ENCODE data around the gene WDR81.
A peak's percentile ranks its signal among the peaks of the same experiment; 100 is the strongest.
"Not testable (repeated sequence)": the region's sequence is repeated elsewhere in the genome, so short reads cannot be mapped to it uniquely, and the experiment has no call there.

WDR81 gene

GRCh38 chr17:1724351-1724868 is at the start of gene WDR81:
Gene WDR81 (plus strand): TSS chr17:1724704. CDS start chr17:1724960, 256 bp downstream.
- peak; percentile 87 to 91 for DNase-seq

- DNase-seq = no peak
These were observed 48.1 kb upstream of the WDR81 start for GRCh38 chr17:1676401-1676800.

- no peak for DNase-seq
These were observed 41.0 kb upstream of the WDR81 start for GRCh38 chr17:1683459-1683858.

GRCh38 chr17:1684378-1685189 is 39.9 kb upstream of the WDR81 start, which contains the start of gene PRPF8:
Gene PRPF8 (minus strand): TSS chr17:1684867. CDS start chr17:1684571, 296 bp downstream.
- peak; percentile 98 to 99 for DNase-seq

GRCh38 chr17:1686086-1686485 is 38.4 kb upstream of the WDR81 start:
- no peak for DNase-seq

GRCh38 chr17:1688405-1688804 is 36.1 kb upstream of the WDR81 start:
- DNase-seq = not testable (repeated sequence)

- no peak for DNase-seq
These were observed 33.8 kb upstream of the WDR81 start for GRCh38 chr17:1690544-1691221.

GRCh38 chr17:1693339-1693738 is 31.2 kb upstream of the WDR81 start:
- DNase-seq = no peak

- DNase-seq = no peak
These were observed 29.1 kb upstream of the WDR81 start for GRCh38 chr17:1695365-1695764.

GRCh38 chr17:1697681-1698080 is 26.8 kb upstream of the WDR81 start:
- no peak for DNase-seq

GRCh38 chr17:1699891-1700290 is 24.6 kb upstream of the WDR81 start:
- DNase-seq = not testable (repeated sequence)

- no peak for DNase-seq
These were observed 21.4 kb upstream of the WDR81 start for GRCh38 chr17:1703063-1703462.

GRCh38 chr17:1705004-1705403 is 19.5 kb upstream of the WDR81 start:
- DNase-seq = no peak

- no peak for DNase-seq
These were observed 17.4 kb upstream of the WDR81 start for GRCh38 chr17:1707107-1707506.

GRCh38 chr17:1708791-1709346 is 15.6 kb upstream of the WDR81 start:
- not testable (repeated sequence) for DNase-seq

- DNase-seq = no peak
These were observed 15.0 kb upstream of the WDR81 start for GRCh38 chr17:1709403-1709951.

GRCh38 chr17:1709971-1710806 is 14.3 kb upstream of the WDR81 start, which contains the start of gene TLCD2:
Gene TLCD2 (minus strand): TSS chr17:1710377. CDS start chr17:1710242, 135 bp downstream.
- DNase-seq = peak in 1 of 2 donors; percentile 27

GRCh38 chr17:1710807-1711553 is 13.5 kb upstream of the WDR81 start:
- DNase-seq = no peak

GRCh38 chr17:1711804-1712203 is 12.7 kb upstream of the WDR81 start:
- no peak for DNase-seq

- no peak for DNase-seq
These were observed 12.2 kb upstream of the WDR81 start for GRCh38 chr17:1712271-1712670.

GRCh38 chr17:1713160-1713877 is 11.2 kb upstream of the WDR81 start:
- no peak for DNase-seq

Measured in stimulated activated CD4-positive, alpha-beta T cell treated with anti-CD3 and anti-CD28 coated beads, Interleukin-2, amount 100 ng/mL, for 24 hours (primary cell).